HG03039 (cell line): ENCODE data around the gene DEFB124.
"Not testable (repeated sequence)": the region's sequence is repeated elsewhere in the genome, so short reads cannot be mapped to it uniquely, and the experiment has no call there.

Source experiments
- ATAC-seq: cut with Tn5 transposase; IDR thresholded peaks from one replicate; pipeline ENCODE4 v1.9.1; 2021; ENCODE audit warnings: mild to moderate bottlenecking, moderate library complexity; ENCODE audit not compliant: unreplicated experiment

Gene DEFB124

GRCh38 chr20:31427576-31427975 is 47.4 kb downstream of the DEFB124 start:
- ATAC-seq: not testable (repeated sequence)

GRCh38 chr20:31426891-31427551 is 47.9 kb downstream of the DEFB124 start:
- not testable (repeated sequence) for ATAC-seq

GRCh38 chr20:31425797-31426196 is 49.1 kb downstream of the DEFB124 start:
- ATAC-seq: no peak

- ATAC-seq: no peak
These were observed 56.6 kb downstream of the DEFB124 start for GRCh38 chr20:31418307-31418706.

- no peak for ATAC-seq
These were observed 59.3 kb downstream of the DEFB124 start for GRCh38 chr20:31415653-31416052.
